HEK293 (cell line): Measurements from ENCODE around the gene FBXO5.

Experiments used
- ELK4 ChIP-seq: IDR thresholded peaks from 2 replicates; pipeline ENCODE4 v1.6.1; 2011; ENCODE audit warnings: mild to moderate bottlenecking, low read depth, low read length, borderline replicate concordance
- ZNF423 ChIP-seq: fragments of 450-650 bp; formaldehyde crosslinking; IDR thresholded peaks from 2 replicates; pipeline ENCODE4 v1.5.1; 2016; ENCODE audit warnings: missing biosample characterization, missing genetic modification characterization

- TF ChIP-seq ELK4 (no peak), ZNF423 (tag by site-specific recombination) (no peak)
These were observed 10.6 kb upstream of the FBXO5 start for GRCh38 chr6:152993431-152993830.
